Sciatic nerve (tissue), 2 donors: ENCODE results near the gene CHMP1A. TPM values are rescaled to one million over a fixed set of nuclear protein-coding genes. Genes with fewer than 3 reads are reported as not detected.
"Not testable (repeated sequence)": the region's sequence is repeated elsewhere in the genome, so short reads cannot be mapped to it uniquely, and the experiment has no call there.

Experiments
- ATAC-seq: fragments of 200-7000 bp; cut with Tn5 transposase; one replicate; pipeline ENCODE4 v1.9.1; 2020; ENCODE audit warnings: mild to moderate bottlenecking, moderate library complexity
- DNase-seq: peaks from one replicate; pipeline ENCODE4 v3.0.0-alpha.2; 2020; ENCODE audit warnings: low spot score
- intact Hi-C: fragments of 100-400 bp; cut with DNase I; formaldehyde crosslinking; loops from one replicate; pipeline ENCODE4 v1.14.2; 2022
- total RNA-seq: library from RNA; stranded (reverse); fragmentation: NEBNext Ultra II Directional; extraction: Animal tissue kit (Norgen Biotek cat#: 25700); gene quantifications from one replicate; pipeline ENCODE4 v1.2.1, GENCODE V29; 2021
- donor health status: DM: no; HTN: no; CAD: no.
- donor health status: DM: no; HTN: no; CAD: no.

CHMP1A gene
- total RNA-seq, 1 donor from 2014 or later = 55.8 TPM

- DNase-seq (no peak), ATAC-seq (no peak)
- intact Hi-C loops = no loop called here
Observed at GRCh38 chr16:89693931-89694783, 36.6 kb upstream of the CHMP1A start.

GRCh38 chr16:89693289-89693731, 35.8 kb upstream of the CHMP1A start:
- no peak for ATAC-seq
- no peak for DNase-seq
- intact Hi-C loops = no loop called here

- intact Hi-C loops = no loop called here
- DNase-seq (no peak), ATAC-seq (no peak)
Observed at GRCh38 chr16:89691986-89692569, 34.6 kb upstream of the CHMP1A start.

- DNase-seq (no peak), ATAC-seq (no peak)
- intact Hi-C loops = no loop called here
Observed at GRCh38 chr16:89691231-89691985, 33.9 kb upstream of the CHMP1A start.

GRCh38 chr16:89690392-89690901, 32.9 kb upstream of the CHMP1A start:
- intact Hi-C loops = no loop called here
- DNase-seq (no peak), ATAC-seq (no peak)

- DNase-seq, intact Hi-C loops, ATAC-seq: not testable (repeated sequence)
Observed at GRCh38 chr16:89689621-89690020, 32.1 kb upstream of the CHMP1A start.

- ATAC-seq (no peak), DNase-seq (no peak)
- intact Hi-C loops = no loop called here
Observed at GRCh38 chr16:89689142-89689541, 31.6 kb upstream of the CHMP1A start.

GRCh38 chr16:89688395-89688794, 30.9 kb upstream of the CHMP1A start:
- intact Hi-C loops = no loop called here
- no peak for ATAC-seq
- no peak for DNase-seq

GRCh38 chr16:89687092-89687940, 29.8 kb upstream of the CHMP1A start:
- DNase-seq (no peak), ATAC-seq (peak; percentile 26)
- intact Hi-C loops = no loop called here

- DNase-seq = peak; percentile 94
- intact Hi-C loops = no loop called here
- peak; percentile 97 for ATAC-seq
Observed at GRCh38 chr16:89686520-89687091, 29.1 kb upstream of the CHMP1A start, which contains the start of gene CDK10. CDK10 (plus strand) TSS chr16:89686689; CDS start chr16:89686711, 22 bp downstream.

- ATAC-seq = peak; percentile 14
Observed at GRCh38 chr16:89685916-89686315, 28.4 kb upstream of the CHMP1A start.

GRCh38 chr16:89678258-89678657, 20.8 kb upstream of the CHMP1A start:
- intact Hi-C loops = no loop called here
- DNase-seq = no peak
- no peak for ATAC-seq

More at GRCh38 chr16:89685916-89686315, 28.4 kb upstream of the CHMP1A start:
- intact Hi-C loops = no loop called here
- DNase-seq = no peak

GRCh38 chr16:89672177-89672941, 14.9 kb upstream of the CHMP1A start:
- no peak for ATAC-seq

GRCh38 chr16:89671565-89671964, 14.1 kb upstream of the CHMP1A start:
- ATAC-seq, DNase-seq, intact Hi-C loops: not testable (repeated sequence)

More at GRCh38 chr16:89672177-89672941, 14.9 kb upstream of the CHMP1A start:
- intact Hi-C loops = no loop called here
- no peak for DNase-seq

GRCh38 chr16:89670496-89671431, 13.3 kb upstream of the CHMP1A start:
- intact Hi-C loops = no loop called here
- no peak for ATAC-seq
- DNase-seq = no peak

GRCh38 chr16:89669755-89670154, 12.2 kb upstream of the CHMP1A start:
- ATAC-seq (no peak), DNase-seq (no peak)
- intact Hi-C loops = no loop called here
